ENCODE measurements around the gene SPATA31C1.

Gene SPATA31C1

GRCh38 chr9:87887661-87888480, 29.9 kb upstream of the SPATA31C1 start:
- H3K27ac ChIP-seq, result no peak overlapping the region
- no peak for TF ChIP-seq CTCF (conservative IDR thresholded peaks at IDR 0.05)

GRCh38 chr9:87888501-87888900, 29.3 kb upstream of the SPATA31C1 start:
- no peak overlapping the region for H3K27ac ChIP-seq
- no peak for TF ChIP-seq CTCF (conservative IDR thresholded peaks at IDR 0.05)

- no peak overlapping the region for H3K27ac ChIP-seq
- no peak for TF ChIP-seq CTCF (conservative IDR thresholded peaks at IDR 0.05)
Observed at GRCh38 chr9:87889065-87889881, 28.5 kb upstream of the SPATA31C1 start.

GRCh38 chr9:87889882-87890252, 27.9 kb upstream of the SPATA31C1 start:
- TF ChIP-seq CTCF (conservative IDR thresholded peaks at IDR 0.05), result no peak
- H3K27ac ChIP-seq, result no peak overlapping the region

GRCh38 chr9:87890837-87891236, 26.9 kb upstream of the SPATA31C1 start:
- no peak overlapping the region for H3K27ac ChIP-seq
- no peak for TF ChIP-seq CTCF (conservative IDR thresholded peaks at IDR 0.05)

GRCh38 chr9:87891754-87892153, 26.0 kb upstream of the SPATA31C1 start:
- no peak overlapping the region for H3K27ac ChIP-seq
- no peak for TF ChIP-seq CTCF (conservative IDR thresholded peaks at IDR 0.05)

- no peak for TF ChIP-seq CTCF (conservative IDR thresholded peaks at IDR 0.05)
- H3K27ac ChIP-seq, result no peak overlapping the region
Observed at GRCh38 chr9:87892956-87893355, 24.8 kb upstream of the SPATA31C1 start.

Measured in VCaP (cell line).